HG03439 (cell line): ENCODE results near the gene CASS4.

ENCODE experiments used
- ATAC-seq: cut with Tn5 transposase; IDR thresholded peaks from one replicate; pipeline ENCODE4 v1.9.1; 2021; ENCODE audit warnings: mild to moderate bottlenecking, moderate library complexity; ENCODE audit not compliant: unreplicated experiment

CASS4 gene

GRCh38 chr20:56422076-56422823 is 10.2 kb downstream of the CASS4 start:
- ATAC-seq: no peak

GRCh38 chr20:56422824-56423189 is 10.7 kb downstream of the CASS4 start:
- ATAC-seq: no peak

GRCh38 chr20:56423211-56423610 is 11.2 kb downstream of the CASS4 start:
- no peak for ATAC-seq

GRCh38 chr20:56423886-56424285 is 11.8 kb downstream of the CASS4 start:
- ATAC-seq: no peak

- no peak for ATAC-seq
Observed at GRCh38 chr20:56424931-56425330, 12.9 kb downstream of the CASS4 start.

- ATAC-seq: no peak
Observed at GRCh38 chr20:56426026-56426425, 14.0 kb downstream of the CASS4 start.

GRCh38 chr20:56426926-56427325 is 14.9 kb downstream of the CASS4 start:
- no peak for ATAC-seq

GRCh38 chr20:56427797-56428196 is 15.7 kb downstream of the CASS4 start:
- ATAC-seq: no peak

- no peak for ATAC-seq
Observed at GRCh38 chr20:56428410-56428809, 16.4 kb downstream of the CASS4 start.

GRCh38 chr20:56428881-56429280 is 16.8 kb downstream of the CASS4 start:
- ATAC-seq: no peak

- ATAC-seq: no peak
Observed at GRCh38 chr20:56429502-56429901, 17.4 kb downstream of the CASS4 start.

- no peak for ATAC-seq
Observed at GRCh38 chr20:56429941-56430340, 17.9 kb downstream of the CASS4 start.

- ATAC-seq: no peak
Observed at GRCh38 chr20:56430461-56430860, 18.4 kb downstream of the CASS4 start.

GRCh38 chr20:56430957-56431356 is 18.9 kb downstream of the CASS4 start:
- ATAC-seq: no peak

- ATAC-seq: no peak
Observed at GRCh38 chr20:56431471-56431870, 19.4 kb downstream of the CASS4 start.

- ATAC-seq: no peak
Observed at GRCh38 chr20:56433221-56433879, 21.3 kb downstream of the CASS4 start.

- ATAC-seq: no peak
Observed at GRCh38 chr20:56433880-56434255, 21.8 kb downstream of the CASS4 start.

- no peak for ATAC-seq
Observed at GRCh38 chr20:56437196-56437960, 25.3 kb downstream of the CASS4 start.

GRCh38 chr20:56438284-56438683 is 26.2 kb downstream of the CASS4 start:
- ATAC-seq: no peak

- no peak for ATAC-seq
Observed at GRCh38 chr20:56439771-56440291, 27.8 kb downstream of the CASS4 start.

GRCh38 chr20:56440346-56441007 is 28.4 kb downstream of the CASS4 start:
- no peak for ATAC-seq
